ENCODE results near the gene ADRA2C.

The ADRA2C gene

DNA sequence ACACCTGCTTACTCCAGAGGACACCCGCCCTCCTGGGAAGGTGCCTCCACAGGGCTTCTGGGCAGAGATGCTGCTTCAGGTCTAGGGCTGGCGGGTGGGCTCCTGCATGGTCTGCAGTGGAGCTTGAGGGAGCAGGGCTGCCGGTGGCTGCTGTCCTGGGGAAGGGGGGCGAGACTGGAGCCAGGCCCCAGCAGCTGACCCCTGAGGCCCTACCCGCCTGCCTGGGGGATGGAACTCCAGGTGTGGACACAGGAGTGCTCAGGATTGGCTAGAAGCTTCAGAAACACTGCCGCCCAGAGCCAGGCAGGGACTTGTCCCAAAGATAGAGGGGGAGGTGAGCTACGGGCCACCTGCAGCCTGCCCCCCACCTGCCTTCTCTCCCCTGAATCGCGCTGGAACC, 33.0 kb upstream of the ADRA2C start:
- DNase-seq (ENCODE audit: low read depth in 3 of 3), result no peak

DNA sequence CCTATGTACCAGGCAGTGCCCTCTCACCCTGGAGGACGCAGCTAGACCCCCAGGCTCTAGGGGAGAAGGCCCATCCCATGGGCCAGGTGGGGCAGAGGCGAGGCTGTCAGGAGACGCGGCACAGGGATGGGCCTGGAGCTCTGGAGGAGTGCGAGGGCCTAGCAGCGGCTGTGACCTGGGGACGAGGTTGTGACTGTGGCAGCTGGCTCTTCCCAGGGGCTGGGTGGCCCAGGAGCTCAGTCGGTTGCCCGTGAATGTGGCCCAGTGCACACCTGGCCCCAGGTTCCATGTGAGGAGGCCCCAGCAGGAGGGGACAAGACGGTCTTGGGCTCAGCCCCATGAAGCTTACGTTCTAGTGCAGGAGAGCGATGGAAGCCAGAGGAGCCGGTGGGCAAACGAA, 31.0 kb upstream of the ADRA2C start:
- no peak for DNase-seq (ENCODE audit: low read depth in 3 of 3)

- no peak for DNase-seq (ENCODE audit: low read depth in 3 of 3)
Observed at GRCh38 chr4:3736290-3736689, 29.9 kb upstream of the ADRA2C start.

- DNase-seq (ENCODE audit: low read depth in 3 of 3), result no peak
Observed at GRCh38 chr4:3736806-3737205, 29.4 kb upstream of the ADRA2C start.

GRCh38 chr4:3739577-3739976, 26.6 kb upstream of the ADRA2C start:
- DNase-seq (ENCODE audit: low read depth in 3 of 3), result no peak

DNA sequence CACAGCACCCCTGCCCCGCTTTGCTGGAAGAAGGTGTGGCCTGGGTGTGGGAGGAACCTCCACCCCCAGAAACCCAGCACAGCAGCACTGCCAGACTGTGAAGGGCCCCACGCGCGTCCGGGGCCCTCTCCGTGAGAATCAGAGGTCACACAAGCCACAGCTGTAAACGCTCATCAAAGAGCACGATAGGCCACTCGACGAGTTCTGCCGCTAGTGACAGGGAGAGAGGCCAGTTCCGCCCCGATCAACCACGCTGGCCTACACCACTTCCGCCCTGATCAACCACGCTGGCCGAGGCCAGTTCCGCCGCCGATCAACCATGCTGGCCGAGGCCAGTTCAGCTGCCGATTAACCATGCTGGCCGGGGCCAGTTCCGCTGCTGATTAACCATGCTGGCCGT, 25.9 kb upstream of the ADRA2C start:
- DNase-seq (ENCODE audit: low read depth in 3 of 3), result no peak

DNA sequence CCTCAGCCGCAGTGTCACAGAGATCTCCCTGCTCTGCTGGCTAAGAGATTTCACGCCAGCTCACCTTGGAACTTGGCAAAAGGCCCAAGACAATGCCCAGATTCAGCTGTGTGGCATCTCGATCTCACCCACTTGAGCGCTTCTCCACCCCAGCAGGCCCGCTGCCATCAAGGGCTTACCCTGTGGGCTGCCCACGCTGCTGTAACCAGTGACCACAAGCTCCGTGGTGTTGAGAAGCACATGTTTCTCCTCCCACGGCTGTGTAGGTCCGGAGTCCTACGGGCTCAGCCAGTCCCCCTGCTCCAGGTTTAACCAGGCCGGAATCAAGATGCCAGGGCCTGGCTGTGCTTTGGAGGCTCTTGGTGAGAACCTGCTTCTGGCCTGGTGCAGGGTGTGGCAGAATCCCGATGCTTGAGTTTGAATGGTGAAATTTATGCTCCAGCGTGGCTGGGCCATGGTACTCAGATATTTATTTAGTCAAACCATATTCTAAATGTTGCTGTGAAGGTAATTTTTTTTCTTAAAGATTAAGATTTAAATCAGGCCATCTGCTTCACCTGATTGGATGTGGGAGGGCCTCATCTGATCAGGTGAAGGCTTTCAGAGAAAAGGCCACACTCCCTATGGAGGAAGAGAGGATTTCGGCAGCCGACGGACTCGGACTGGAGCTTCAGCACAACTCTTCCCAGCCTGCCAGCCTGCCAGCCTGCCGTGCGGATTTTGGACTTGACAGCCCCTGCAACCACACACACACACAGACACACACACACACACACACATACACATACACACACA, 24.8 kb upstream of the ADRA2C start:
- DNase-seq (ENCODE audit: low read depth in 3 of 3), result no peak

DNA sequence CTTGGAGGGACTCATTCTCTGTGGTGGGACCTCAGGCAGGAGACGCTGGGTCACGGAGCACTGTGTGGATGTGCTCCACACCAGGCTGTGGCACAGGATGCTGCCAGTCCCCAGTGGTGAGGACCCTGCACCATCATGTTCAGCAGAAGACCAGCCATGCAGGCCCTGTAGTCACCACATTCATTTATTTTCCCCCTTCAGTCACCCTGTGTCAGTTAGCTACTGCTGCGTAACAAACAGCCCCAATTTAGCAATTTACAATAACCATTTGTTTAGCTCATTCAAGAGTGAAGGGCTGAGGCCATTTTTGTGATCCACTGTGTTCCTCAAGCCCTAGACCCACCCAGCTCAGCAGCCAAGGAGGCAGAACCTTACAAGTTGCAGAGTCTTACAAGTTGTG, 23.6 kb upstream of the ADRA2C start:
- DNase-seq (ENCODE audit: low read depth in 3 of 3), result no peak

DNA sequence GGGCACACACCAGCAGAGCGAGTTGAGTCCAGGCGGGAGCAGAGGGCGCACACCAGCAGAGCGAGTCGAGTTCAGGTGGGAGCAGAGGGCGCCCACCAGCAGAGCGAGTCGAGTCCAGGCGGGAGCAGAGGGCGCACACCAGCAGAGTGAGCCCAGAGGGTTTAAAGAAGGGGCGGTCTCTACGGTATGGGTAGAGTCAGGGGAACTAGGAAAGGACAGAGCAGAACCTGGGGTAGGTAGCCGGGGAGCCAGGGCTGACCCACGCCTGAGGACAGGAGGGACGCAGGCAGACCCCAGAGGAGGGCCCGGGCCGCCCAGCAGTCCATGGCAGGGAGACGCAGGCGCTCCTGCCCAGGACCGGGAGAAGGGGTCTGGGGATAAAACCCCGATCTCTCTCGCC, 22.0 kb upstream of the ADRA2C start:
- DNase-seq (ENCODE audit: low read depth in 3 of 3), result no peak

DNA sequence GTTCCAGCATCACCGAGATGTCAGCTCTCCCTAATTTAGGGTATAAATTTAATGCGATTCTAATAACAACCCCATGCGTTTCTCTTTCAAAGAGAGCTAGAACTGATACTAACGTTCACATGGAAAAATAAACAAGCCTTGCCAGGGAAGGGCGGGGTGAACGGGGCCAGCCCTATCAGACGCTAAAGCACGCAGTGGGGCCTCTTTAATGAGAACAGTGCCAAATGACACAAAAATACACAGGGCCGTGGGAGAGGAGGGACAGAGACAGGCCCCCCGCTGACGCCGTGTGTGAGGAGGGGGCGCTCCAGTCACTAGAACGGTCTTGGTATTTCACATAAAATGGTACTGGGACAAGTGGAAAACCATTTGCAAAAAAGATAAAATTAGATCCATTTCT, 21.3 kb upstream of the ADRA2C start:
- no peak for DNase-seq (ENCODE audit: low read depth in 3 of 3)

DNA sequence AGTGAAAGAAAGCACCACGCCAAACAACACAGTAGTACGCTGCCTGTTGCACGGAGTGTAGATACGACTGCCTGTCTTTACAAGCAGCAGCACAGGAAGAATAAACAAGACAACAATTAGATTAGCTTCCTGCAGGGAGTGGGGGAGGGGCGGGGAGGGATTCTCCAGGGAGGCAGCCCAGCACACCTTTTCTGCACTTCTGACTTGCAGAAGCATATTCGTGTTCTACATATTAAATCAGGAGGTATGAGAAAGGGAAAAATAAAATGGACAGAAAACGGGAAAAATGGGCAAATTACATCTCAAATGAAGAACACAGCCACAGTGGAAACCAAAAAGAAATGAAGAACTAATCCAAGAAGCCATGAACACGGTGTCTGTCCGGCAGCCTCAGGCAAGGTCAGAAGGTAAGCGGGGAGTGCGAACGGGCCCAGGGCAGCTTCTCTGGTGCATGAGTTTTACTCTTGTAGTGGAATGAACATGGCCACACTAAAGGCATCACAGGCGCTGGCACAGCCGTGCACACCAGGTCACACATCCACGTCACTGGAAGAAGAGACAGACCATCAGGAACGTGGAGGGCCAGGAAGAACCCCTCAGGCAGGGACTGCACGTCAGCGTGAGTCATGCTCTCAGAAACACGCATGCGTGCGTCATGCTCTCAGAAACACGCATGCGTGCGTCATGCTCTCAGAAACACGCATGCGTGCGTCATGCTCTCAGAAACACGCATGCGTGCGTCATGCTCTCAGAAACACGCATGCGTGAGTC, 20.1 kb upstream of the ADRA2C start:
- no peak for DNase-seq (ENCODE audit: low read depth in 3 of 3)

- no peak for DNase-seq (ENCODE audit: low read depth in 3 of 3)
Observed at GRCh38 chr4:3746701-3747580, 19.2 kb upstream of the ADRA2C start.

GRCh38 chr4:3747581-3747904, 18.6 kb upstream of the ADRA2C start:
- DNase-seq (ENCODE audit: low read depth in 3 of 3), result peak in 1 of 3 donors; percentile 29

- no peak for DNase-seq (ENCODE audit: low read depth in 3 of 3)
Observed at GRCh38 chr4:3748136-3748898, 17.9 kb upstream of the ADRA2C start.

GRCh38 chr4:3749081-3749480, 17.1 kb upstream of the ADRA2C start:
- no peak for DNase-seq (ENCODE audit: low read depth in 3 of 3)

GRCh38 chr4:3750334-3750733, 15.9 kb upstream of the ADRA2C start:
- DNase-seq (ENCODE audit: low read depth in 3 of 3), result no peak

DNA sequence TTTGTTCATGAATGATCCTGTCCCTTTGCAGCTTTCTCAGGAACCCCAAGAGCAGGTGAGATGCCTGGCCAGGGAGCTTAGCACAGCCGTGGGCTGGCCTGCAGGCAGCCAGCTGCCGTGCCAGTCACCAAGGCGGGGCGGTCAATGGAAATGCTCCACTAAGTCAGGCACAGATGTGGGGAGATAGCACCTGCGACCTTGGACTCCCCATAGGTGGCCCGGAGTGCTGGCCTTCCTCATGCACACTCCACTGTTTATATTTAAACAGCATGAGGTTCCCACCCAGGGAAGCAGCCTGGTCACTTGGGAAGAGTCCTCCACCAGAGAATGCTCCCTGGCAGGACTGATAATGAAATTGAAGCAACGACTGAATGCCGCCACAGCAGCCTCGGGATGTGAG, 14.2 kb upstream of the ADRA2C start:
- no peak for DNase-seq (ENCODE audit: low read depth in 3 of 3)

- DNase-seq (ENCODE audit: low read depth in 3 of 3), result no peak
Observed at GRCh38 chr4:3753726-3754412, 12.3 kb upstream of the ADRA2C start.

DNA sequence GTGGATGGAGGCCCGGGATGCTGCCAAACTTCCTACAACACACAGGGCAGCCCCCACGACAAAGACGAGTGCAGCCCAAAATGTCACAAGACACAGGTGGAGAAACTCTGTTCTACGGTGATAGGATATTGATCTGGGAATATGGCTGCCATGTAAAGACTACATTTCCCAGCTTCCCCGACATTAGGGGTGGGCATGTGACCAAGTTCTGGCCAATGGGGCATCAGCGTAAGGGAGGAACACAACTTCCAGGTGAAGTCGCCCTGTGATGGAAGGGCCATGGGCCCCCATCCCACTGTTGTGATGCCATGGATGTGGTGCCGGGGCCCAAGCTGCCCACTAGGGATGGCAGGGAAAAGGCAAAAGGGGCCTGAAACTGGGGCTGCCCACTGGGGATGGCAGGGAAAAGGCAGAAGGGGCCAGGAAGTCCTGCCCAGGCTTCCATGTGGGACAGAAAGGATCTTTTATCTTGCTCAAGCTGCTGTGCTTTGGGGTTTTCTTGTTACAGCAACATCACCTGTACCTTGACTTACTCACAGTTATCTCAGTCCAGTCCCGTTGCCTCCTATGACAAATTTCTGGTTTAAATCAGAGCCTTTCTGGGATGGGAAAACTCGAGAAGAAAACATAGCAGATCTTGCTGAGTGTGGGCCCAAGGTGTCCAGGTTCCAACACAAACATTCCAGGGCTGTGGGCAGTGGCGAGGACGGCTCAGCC, 9.7 kb upstream of the ADRA2C start:
- DNase-seq (ENCODE audit: low read depth in 3 of 3), result no peak

- no peak for DNase-seq (ENCODE audit: low read depth in 3 of 3)
Observed at GRCh38 chr4:3759236-3759635, 6.9 kb upstream of the ADRA2C start.

Data from stimulated activated CD4-positive, alpha-beta T cell treated with anti-CD3 and anti-CD28 coated beads, TNF-alpha, amount 100 ng/mL, for 48 hours (primary cell).